GM12878 (cell line): ENCODE results near the gene INTS13. TPM values are rescaled to one million over a fixed set of nuclear protein-coding genes. Genes with fewer than 3 reads are reported as not detected.

Experiments
- ATAC-seq: fragments of 200-7000 bp; cut with Tn5 transposase; 3 replicates; pipeline ENCODE4 v1.9.1; 2020; ENCODE audit warnings: mild to moderate bottlenecking, moderate library complexity
- BruUV-seq: library from RNA; stranded (reverse); fragments of 400-500 nt; replicated peaks from 2 replicates; lab custom pipeline; 2021; lab: Mats Ljungman, UMichigan
- CTCF ChIA-PET: fragments of 300-600 bp; sonication (Branson Sonifier 250); formaldehyde crosslinking; extraction: SDS; loops from one replicate; lab custom pipeline; 2021; ENCODE audit warnings: inconsistent platforms; lab: Yijun Ruan, JAX
- POLR2A ChIA-PET: fragments of 350-600 bp; formaldehyde crosslinking; extraction: SDS; loops from one replicate; lab custom pipeline; 2021; ENCODE audit warnings: inconsistent platforms; lab: Charles Lee
- RAD21 ChIA-PET: fragments of 300-600 bp; sonication (Branson Sonifier 250); formaldehyde crosslinking; loops from one replicate; lab custom pipeline; 2023; ENCODE audit warnings: antibody characterized with exemption; ENCODE audit not compliant: unreplicated experiment; lab: Charles Lee
- SMC1A ChIA-PET: fragments of 300-600 bp; sonication (Branson Sonifier 250); formaldehyde crosslinking; loops from one replicate; lab custom pipeline; 2023; ENCODE audit not compliant: unreplicated experiment, uncharacterized antibody; lab: Charles Lee
- DNase-seq: peaks from one replicate; pipeline ENCODE4 v3.0.0-alpha.2; 2011; ENCODE audit warnings: low read depth, low spot score
- FAIRE-seq: peaks from 3 replicates; lab custom pipeline; 2011; peaks lifted over from hg19 to GRCh38; lab: Jason Lieb, UNC
- H2AFZ ChIP-seq: 2 replicates; pipeline ENCODE4 v1.6.0; 2011; ENCODE audit warnings: low read depth, low read length, control low read depth; ENCODE audit not compliant: control insufficient read depth
- H3K27ac ChIP-seq: 2 replicates; pipeline ENCODE4 v1.5.1; 2011; ENCODE audit warnings: control low read depth; ENCODE audit not compliant: control insufficient read depth, insufficient read depth
- H3K27me3 ChIP-seq, 2 experiments: replicated peaks in 1 of 2; 2 replicates each; pipeline versions ENCODE4 v1.6.0 to v1.6.1; 2011; ENCODE audit warnings: low read length in 1 of 2; ENCODE audit not compliant: control insufficient read depth in 2 of 2, insufficient read depth in 2 of 2
- H3K36me3 ChIP-seq, 2 experiments: 2 replicates each; pipeline ENCODE4 v1.5.1; 2011; ENCODE audit warnings: low read length in 1 of 2; ENCODE audit not compliant: control insufficient read depth in 2 of 2, insufficient read depth in 2 of 2
- H3K4me1 ChIP-seq: 2 replicates; pipeline ENCODE4 v1.6.1; 2011; ENCODE audit warnings: mild to moderate bottlenecking, low read length, moderate library complexity, mixed read lengths; ENCODE audit not compliant: control insufficient read depth, insufficient read depth
- H3K4me2 ChIP-seq: 2 replicates; pipeline ENCODE4 v1.6.0; 2011; ENCODE audit warnings: control low read depth; ENCODE audit not compliant: control insufficient read depth, insufficient read depth
- H3K4me3 ChIP-seq: fragments of 200-600 bp; sonication (generic); 2 replicates; pipeline ENCODE4 v1.5.1; 2016
- H3K79me2 ChIP-seq: 2 replicates; pipeline ENCODE4 v1.6.0; 2011; ENCODE audit warnings: low read length; ENCODE audit not compliant: control insufficient read depth, insufficient read depth
- H3K9ac ChIP-seq: 2 replicates; pipeline ENCODE4 v1.8.0; 2011; ENCODE audit warnings: low read length, control low read depth, mixed read lengths; ENCODE audit not compliant: control insufficient read depth, insufficient read depth
- H3K9me3 ChIP-seq: replicated peaks from 3 replicates; pipeline ENCODE4 v1.5.1; 2011; ENCODE audit warnings: mild to moderate bottlenecking, low read length; ENCODE audit not compliant: control insufficient read depth, insufficient read depth
- H4K20me1 ChIP-seq: 2 replicates; pipeline ENCODE4 v1.6.0; 2011; ENCODE audit not compliant: control insufficient read depth, insufficient read depth
- BRCA1 ChIP-seq: IDR thresholded peaks from 2 replicates; pipeline ENCODE4 v1.6.1; 2011; ENCODE audit warnings: low read depth, low read length, improper control_type of control experiment
- RELA ChIP-seq: fragments of 450-650 bp; IDR thresholded peaks from 2 replicates; pipeline ENCODE4 v1.8.0; 2014; ENCODE audit warnings: borderline replicate concordance; ENCODE audit not compliant: partially characterized antibody
- SUPT20H ChIP-seq: IDR thresholded peaks from 2 replicates; pipeline ENCODE4 v1.6.1; 2011; ENCODE audit warnings: low read depth, mild to moderate bottlenecking, low read length, moderate library complexity, borderline replicate concordance; ENCODE audit not compliant: control insufficient read depth
- WGBS: methylation state at CpG from one replicate; pipeline ENCODE4 v1.1.6; 2016; ENCODE audit warnings: low lambda C conversion rate; ENCODE audit not compliant: insufficient replicate concordance, insufficient coverage; ENCODE audit errors: missing lambda C conversion rate; 5-methylcytosine and 5-hydroxymethylcytosine counted together
- in situ Hi-C: fragments of 300-500 bp; cut with MboI; formaldehyde crosslinking; loops from 9 replicates; pipeline ENCODE4 v1.14.3; 2018; ENCODE audit warnings: mixed read lengths
- intact Hi-C: fragments of 100-400 bp; cut with micrococcal nuclease; formaldehyde crosslinking; loops from one replicate; pipeline ENCODE4 v1.14.2; 2022; ENCODE audit not compliant: unreplicated experiment
- polyA plus RNA-seq, 11 experiments: library from polyadenylated mRNA; depleted of rRNA in 4 of 11; unstranded in 6 of 11; stranded (reverse) in 5 of 11; fragments of >200 nt; fragmentation: Nextera tagmentation in 4 of 11; fragmentation: Illumina TruSeq in 1 of 11; extraction: Ambion mirVana in 4 of 11; extraction: Trizol in 1 of 11; gene quantifications; 1 replicate in 1 of 11; 2 replicates in 10 of 11; pipeline versions ENCODE4 v1.2.1 to v1.2.3, GENCODE V29; 2011 to 2016; ENCODE audit warnings: inconsistent platforms in 2 of 11, missing spikeins in 2 of 11, low read depth in 1 of 11
- total RNA-seq, 4 experiments: library from RNA; depleted of rRNA in 3 of 4; stranded (reverse); fragments of >200 nt in 3 of 4; fragmentation: Illumina TruSeq in 1 of 4; extraction: Trizol in 1 of 4; gene quantifications; 2 replicates each; pipeline versions ENCODE4 v1.2.1 to v1.2.3, GENCODE V29; 2013 to 2021

The INTS13 gene
- total and polyA plus RNA-seq, 10 of the 15 experiments (the other 5 are each of a cell fraction or from before 2014, with no cell fraction given), result 33.4 to 72.0 (median 59.9) TPM

DNA sequence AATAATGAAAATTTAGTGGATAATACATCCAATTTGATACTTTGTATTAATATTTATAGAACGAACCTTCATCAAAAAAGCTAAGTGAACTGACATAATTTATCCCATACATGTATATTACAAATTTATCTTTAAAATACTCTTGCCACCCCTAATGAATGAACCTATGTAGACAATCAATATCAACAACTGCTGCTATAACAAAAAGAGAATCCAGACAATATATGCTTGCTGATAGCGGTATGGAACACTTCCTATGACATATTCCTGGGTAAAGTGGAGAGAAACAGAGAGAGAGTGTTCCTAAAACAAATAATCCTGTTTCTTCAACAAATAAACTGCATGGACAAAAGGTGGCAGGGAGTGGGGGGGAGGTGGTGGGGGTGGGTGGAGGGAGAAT lies 45.1 kb upstream of the INTS13 start:
- ChIA-PET SMC1A (interaction anchor here (0.5 kb wide), 1 partner anchor 95 kb away, joined by 6 read pairs; no protein-coding TSS in a partner anchor), POLR2A (interaction anchor here (2.5 kb wide), 1 partner anchor 10 kb away, joined by 6 read pairs; no protein-coding TSS in a partner anchor), CTCF (interaction anchor here (3.3 kb wide), 1 partner anchor 10 kb away, joined by 13 read pairs; no protein-coding TSS in a partner anchor), RAD21 (no interaction called here)
- no peaks in the 10 kb centered on the region for H3K4me1 ChIP-seq
- H3K4me2 ChIP-seq, result no peak overlapping the region
- ATAC-seq (no peak), FAIRE-seq (no peak), DNase-seq (no peak)
- H3K9ac ChIP-seq, result no peak overlapping the region
- TF ChIP-seq BRCA1, result no peak
- no TSS peak for BruUV-seq
- in situ Hi-C loops, result no loop called here
- no peak overlapping the region for H3K27ac ChIP-seq
- 98% methylated on average over 2 of the region's 2 CpGs for WGBS
- peaks cover 3 to 25% of the 10 kb centered on the region in 2 experiments for H3K36me3 ChIP-seq
- no peaks in the 10 kb centered on the region for H3K9me3 ChIP-seq
- intact Hi-C loops, result no loop called here
- no peaks in the 10 kb centered on the region; the same call in 1 of the 2 replicates for H3K79me2 ChIP-seq
- no peaks in the 10 kb centered on the region for H4K20me1 ChIP-seq
- no peak overlapping the region for H2AFZ ChIP-seq
- no peak overlapping the region for H3K4me3 ChIP-seq
- H3K27me3 ChIP-seq, result no peaks in the 10 kb centered on the region

- DNase-seq (no peak), FAIRE-seq (no peak), ATAC-seq (no peak)
- POLR2A ChIA-PET, result no interaction called here
- RAD21 ChIA-PET, result no interaction called here
- SMC1A ChIA-PET, result interaction anchor here (1.7 kb wide), 1 partner anchor 23 kb away, joined by 7 read pairs; no protein-coding TSS in a partner anchor
- H3K9me3 ChIP-seq, result no peaks in the 10 kb centered on the region
- intact Hi-C loops (no loop called here), in situ Hi-C loops (no loop called here)
- no TSS peak for BruUV-seq
- WGBS, result 86% methylated on average over 11 of the region's 11 CpGs
- H3K27ac ChIP-seq, result no peak overlapping the region
- no peak for TF ChIP-seq RELA
- TF ChIP-seq SUPT20H, result no peak
- no peak overlapping the region for H3K4me3 ChIP-seq
- H3K4me1 ChIP-seq, result no peaks in the 10 kb centered on the region
- H2AFZ ChIP-seq, result no peak overlapping the region
- H3K79me2 ChIP-seq, result no peaks in the 10 kb centered on the region; the same call in 1 of the 2 replicates
- CTCF ChIA-PET, result interaction anchor here (3.3 kb wide), 1 partner anchor 13 kb away, joined by 13 read pairs; no protein-coding TSS in a partner anchor
- no peak overlapping the region for H3K9ac ChIP-seq
- peaks cover 6 to 33% of the 10 kb centered on the region in 2 experiments for H3K36me3 ChIP-seq
- no peak overlapping the region for H3K4me2 ChIP-seq
- H4K20me1 ChIP-seq, result no peaks in the 10 kb centered on the region
- H3K27me3 ChIP-seq, result no peaks in the 10 kb centered on the region
These were observed 42.0 kb upstream of the INTS13 start for GRCh38 chr12:26979733-26980132.
